NCI-H748 (cell line): ENCODE results near the gene NUTF2.
"Not testable (repeated sequence)": the region's sequence is repeated elsewhere in the genome, so short reads cannot be mapped to it uniquely, and the experiment has no call there.

ENCODE experiments used
- DNase-seq: peaks from one replicate; lab custom pipeline; 2025; ENCODE audit not compliant: unreplicated experiment; lab: John Stamatoyannopoulos, UW

Gene NUTF2

GRCh38 chr16:67837190-67837589 lies 9.5 kb upstream of the NUTF2 start:
- DNase-seq, result not testable (repeated sequence)

GRCh38 chr16:67837811-67838210 lies 8.9 kb upstream of the NUTF2 start:
- DNase-seq, result no peak

- DNase-seq, result no peak
These were observed 5.4 kb upstream of the NUTF2 start for GRCh38 chr16:67841198-67841815.

GRCh38 chr16:67841816-67842508 lies 4.8 kb upstream of the NUTF2 start, which contains the start of gene THAP11:
THAP11 (plus strand) TSS chr16:67842320; CDS start chr16:67842555, 235 bp downstream.
- DNase-seq, result peak; percentile 93

- DNase-seq, result peak; percentile 58
These were observed 4.0 kb upstream of the NUTF2 start for GRCh38 chr16:67842509-67843342.

GRCh38 chr16:67843343-67843765 lies 3.4 kb upstream of the NUTF2 start:
- no peak for DNase-seq

- DNase-seq, result no peak
These were observed 2.2 kb upstream of the NUTF2 start for GRCh38 chr16:67844497-67844896.

- no peak for DNase-seq
These were observed 1.3 kb upstream of the NUTF2 start for GRCh38 chr16:67845291-67846062.

GRCh38 chr16:67846063-67846319 lies 742 bp upstream of the NUTF2 start:
- no peak for DNase-seq

- DNase-seq, result peak; percentile 18
These were observed 530 bp downstream of the NUTF2 start, which contains the start of gene CENPT for GRCh38 chr16:67847064-67847861. CENPT (minus strand) TSS chr16:67847693; CDS start chr16:67833859, 13,834 bp downstream.

- DNase-seq, result no peak
These were observed 1.4 kb downstream of the NUTF2 start for GRCh38 chr16:67848118-67848517.

- DNase-seq, result no peak
These were observed 6.9 kb downstream of the NUTF2 start for GRCh38 chr16:67853670-67854069.

GRCh38 chr16:67855789-67856188 lies 9.1 kb downstream of the NUTF2 start:
- no peak for DNase-seq

GRCh38 chr16:67856927-67857546 lies 10.3 kb downstream of the NUTF2 start:
- no peak for DNase-seq

- DNase-seq, result peak; percentile 94
These were observed 11.0 kb downstream of the NUTF2 start for GRCh38 chr16:67857547-67858233.

- no peak for DNase-seq
These were observed 11.8 kb downstream of the NUTF2 start for GRCh38 chr16:67858500-67858899.

GRCh38 chr16:67860589-67861398 lies 14.1 kb downstream of the NUTF2 start:
- DNase-seq, result no peak

GRCh38 chr16:67861877-67862276 lies 15.1 kb downstream of the NUTF2 start:
- no peak for DNase-seq
